GM12864 (cell line): Measurements from ENCODE around the gene ESPNL.

Experiments
- DNase-seq: peaks from one replicate; pipeline ENCODE4 v3.0.0-alpha.2; 2011; ENCODE audit warnings: low read depth
- H3K4me3 ChIP-seq: 2 replicates; pipeline ENCODE4 v1.5.1; 2011; ENCODE audit warnings: mild to moderate bottlenecking, low read depth, low read length, control low read depth
- CTCF ChIP-seq: IDR thresholded peaks from 2 replicates; pipeline ENCODE4 v1.5.1; 2011; ENCODE audit warnings: low read depth, mild to moderate bottlenecking, moderate library complexity, low read length, control low read depth, inconsistent platforms; ENCODE audit errors: missing control alignments

The ESPNL gene

GRCh38 chr2:238159071-238159539 is 59.0 kb downstream of the ESPNL start:
- no peak for DNase-seq
- peak overlapping the region; percentile 19; the same call in 1 of the 2 replicates for H3K4me3 ChIP-seq
- no peak for TF ChIP-seq CTCF

- H3K4me3 ChIP-seq, result no peak overlapping the region
- DNase-seq, result no peak
- no peak for TF ChIP-seq CTCF
Measured at GRCh38 chr2:238159661-238160205, 59.6 kb downstream of the ESPNL start.

- peak; percentile 51 for TF ChIP-seq CTCF
- H3K4me3 ChIP-seq, result no peak overlapping the region
- no peak for DNase-seq
Measured at GRCh38 chr2:238160206-238161129, 60.3 kb downstream of the ESPNL start.

- no peak for DNase-seq
- no peak overlapping the region for H3K4me3 ChIP-seq
- no peak for TF ChIP-seq CTCF
Measured at GRCh38 chr2:238161291-238162051, 61.3 kb downstream of the ESPNL start.

DNA sequence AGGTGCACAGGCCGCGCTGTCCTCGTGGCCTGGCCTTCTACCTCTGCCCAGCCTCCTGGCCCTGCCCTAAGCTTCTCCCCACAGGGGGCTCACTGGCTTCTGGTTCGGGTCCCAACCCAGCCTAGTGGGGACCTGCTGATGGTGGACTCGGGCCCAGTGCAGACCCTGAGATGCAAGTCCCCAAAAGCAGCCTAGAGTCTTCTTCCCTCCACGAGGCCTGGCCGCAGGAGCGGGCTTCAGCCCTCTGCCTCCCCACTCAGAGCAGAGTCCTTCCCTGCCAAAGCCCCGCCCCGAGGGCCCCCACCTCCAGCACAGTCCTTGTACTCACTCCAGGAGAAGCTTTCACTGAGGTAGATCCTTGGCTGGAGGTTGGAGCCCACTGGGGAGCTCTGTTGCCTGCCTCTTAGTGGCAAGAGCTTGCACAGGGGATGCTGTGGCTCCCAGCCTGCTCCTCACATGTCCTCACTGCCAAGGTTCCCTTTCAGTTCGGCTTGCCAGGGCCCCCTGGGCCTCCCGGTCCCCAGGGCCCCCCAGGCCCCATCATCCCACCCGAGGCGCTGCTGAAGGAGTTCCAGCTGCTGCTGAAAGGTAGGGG is 62.2 kb downstream of the ESPNL start:
- H3K4me3 ChIP-seq, result no peak overlapping the region
- DNase-seq, result no peak
- no peak for TF ChIP-seq CTCF

DNA sequence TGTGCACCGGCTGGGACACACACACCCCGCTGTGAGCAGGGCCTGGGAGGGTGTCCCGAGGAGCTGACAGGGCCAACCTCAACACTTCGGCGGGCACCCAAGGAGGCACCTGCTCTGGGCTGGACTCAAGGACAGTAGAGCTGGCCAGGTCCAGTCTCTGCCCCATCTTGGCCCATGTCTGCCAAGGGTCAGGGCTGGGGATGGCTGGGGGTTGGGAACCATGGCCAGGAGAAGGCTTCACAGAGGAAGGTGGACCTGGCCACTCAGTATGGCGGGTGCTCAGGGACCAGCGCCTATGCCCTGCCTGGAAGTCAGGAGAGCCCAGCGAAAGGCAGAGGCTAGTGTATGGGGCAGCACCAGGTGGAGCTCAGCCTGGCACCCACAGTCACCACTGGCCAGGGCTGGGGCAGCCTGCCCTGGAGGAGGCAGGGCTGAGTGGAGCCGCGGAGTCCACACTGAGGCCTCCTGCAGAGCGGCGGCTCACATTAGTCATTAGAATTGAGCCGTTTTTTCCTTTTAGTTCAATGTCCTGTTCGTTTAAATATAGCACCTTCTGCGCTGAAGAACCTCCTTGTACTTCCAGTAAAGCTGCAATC is 62.8 kb downstream of the ESPNL start:
- no peak overlapping the region for H3K4me3 ChIP-seq
- DNase-seq, result no peak
- no peak for TF ChIP-seq CTCF
